GM12801 (cell line): ENCODE results near the gene PALD1.

ENCODE experiments used
- TF ChIP-seq, protein P1 (sequence below): IDR thresholded peaks from one replicate; pipeline ENCODE4 v1.5.1; 2011; ENCODE audit warnings: control low read depth; ENCODE audit not compliant: insufficient read length; ENCODE audit errors: extremely low read depth

The PALD1 gene

DNA sequence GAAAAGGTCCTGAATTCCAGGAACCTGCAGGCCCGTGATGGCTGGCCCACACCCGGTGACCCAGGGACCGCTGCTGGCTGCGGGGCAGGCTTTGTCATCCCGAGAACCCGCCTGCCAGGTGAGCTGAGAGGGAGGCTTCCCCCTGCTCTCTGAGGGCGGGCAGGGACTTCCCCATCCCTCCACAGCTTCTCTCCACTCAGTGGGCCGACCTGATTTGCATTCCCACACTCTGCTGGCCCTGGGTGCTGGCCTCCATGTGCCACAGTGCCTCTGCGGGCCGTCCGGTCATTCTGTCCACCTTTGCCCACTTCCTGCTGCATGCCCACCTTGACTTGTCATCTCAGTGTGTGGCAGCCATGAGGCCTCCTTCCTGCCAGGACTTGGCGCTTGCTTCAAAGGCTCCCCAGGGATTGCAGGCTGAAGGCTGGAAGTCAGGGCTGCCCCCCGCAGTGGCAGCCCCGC is 35.3 kb downstream of the PALD1 start:
- TF ChIP-seq, protein P1, sequence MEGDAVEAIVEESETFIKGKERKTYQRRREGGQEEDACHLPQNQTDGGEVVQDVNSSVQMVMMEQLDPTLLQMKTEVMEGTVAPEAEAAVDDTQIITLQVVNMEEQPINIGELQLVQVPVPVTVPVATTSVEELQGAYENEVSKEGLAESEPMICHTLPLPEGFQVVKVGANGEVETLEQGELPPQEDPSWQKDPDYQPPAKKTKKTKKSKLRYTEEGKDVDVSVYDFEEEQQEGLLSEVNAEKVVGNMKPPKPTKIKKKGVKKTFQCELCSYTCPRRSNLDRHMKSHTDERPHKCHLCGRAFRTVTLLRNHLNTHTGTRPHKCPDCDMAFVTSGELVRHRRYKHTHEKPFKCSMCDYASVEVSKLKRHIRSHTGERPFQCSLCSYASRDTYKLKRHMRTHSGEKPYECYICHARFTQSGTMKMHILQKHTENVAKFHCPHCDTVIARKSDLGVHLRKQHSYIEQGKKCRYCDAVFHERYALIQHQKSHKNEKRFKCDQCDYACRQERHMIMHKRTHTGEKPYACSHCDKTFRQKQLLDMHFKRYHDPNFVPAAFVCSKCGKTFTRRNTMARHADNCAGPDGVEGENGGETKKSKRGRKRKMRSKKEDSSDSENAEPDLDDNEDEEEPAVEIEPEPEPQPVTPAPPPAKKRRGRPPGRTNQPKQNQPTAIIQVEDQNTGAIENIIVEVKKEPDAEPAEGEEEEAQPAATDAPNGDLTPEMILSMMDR, result no peak

DNA sequence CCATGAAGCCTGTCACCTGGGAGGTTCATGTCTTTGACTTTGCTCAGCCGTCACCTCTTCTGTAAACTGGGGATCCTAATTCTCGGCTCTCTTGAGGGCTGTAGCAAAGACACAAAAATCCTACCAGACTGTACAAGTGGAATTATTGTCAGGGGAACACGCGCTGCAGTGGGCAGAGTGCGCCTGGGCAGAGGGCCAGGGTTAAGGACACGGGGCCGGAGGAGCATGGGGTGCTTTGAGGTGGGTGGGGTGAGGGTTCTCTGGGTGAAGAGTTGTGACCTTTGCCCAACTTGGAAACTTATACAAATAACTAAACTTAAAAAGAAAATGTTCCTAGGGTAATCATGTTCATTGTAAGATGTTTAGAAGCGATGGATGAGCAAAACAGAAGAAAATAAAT is 36.0 kb downstream of the PALD1 start:
- TF ChIP-seq, protein P1, result no peak

DNA sequence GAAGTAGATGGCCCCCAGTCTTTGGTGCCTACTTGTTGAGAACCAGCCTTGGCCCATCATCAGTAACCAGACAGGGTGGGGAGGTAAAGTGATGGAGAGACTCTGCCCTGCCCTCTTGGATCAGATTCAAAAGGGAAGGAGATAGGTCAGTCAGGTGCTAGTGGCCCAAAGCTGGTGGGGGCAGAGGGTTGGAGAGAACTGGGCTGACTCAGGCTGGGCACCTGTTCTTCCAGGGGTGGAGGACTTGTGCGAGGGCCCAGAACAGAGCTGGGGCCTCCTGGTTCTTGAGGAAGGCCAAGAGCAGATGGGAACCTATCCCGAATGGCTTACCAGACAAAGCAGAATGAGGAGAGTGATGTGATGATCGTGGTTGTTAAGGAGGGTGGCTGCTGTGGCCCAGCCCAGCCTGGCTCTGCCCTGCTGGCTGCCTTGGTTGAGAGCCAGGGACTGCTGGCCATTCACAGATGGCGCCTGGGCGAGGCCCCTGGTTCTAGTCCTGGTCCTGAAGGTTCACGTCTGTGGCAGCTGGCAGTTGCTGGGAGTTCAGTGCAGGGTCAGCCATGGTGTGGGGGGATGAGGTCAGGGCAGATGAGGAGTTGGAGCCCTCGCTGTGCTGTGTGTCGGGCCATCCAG is 36.6 kb downstream of the PALD1 start:
- TF ChIP-seq, protein P1, result no peak

DNA sequence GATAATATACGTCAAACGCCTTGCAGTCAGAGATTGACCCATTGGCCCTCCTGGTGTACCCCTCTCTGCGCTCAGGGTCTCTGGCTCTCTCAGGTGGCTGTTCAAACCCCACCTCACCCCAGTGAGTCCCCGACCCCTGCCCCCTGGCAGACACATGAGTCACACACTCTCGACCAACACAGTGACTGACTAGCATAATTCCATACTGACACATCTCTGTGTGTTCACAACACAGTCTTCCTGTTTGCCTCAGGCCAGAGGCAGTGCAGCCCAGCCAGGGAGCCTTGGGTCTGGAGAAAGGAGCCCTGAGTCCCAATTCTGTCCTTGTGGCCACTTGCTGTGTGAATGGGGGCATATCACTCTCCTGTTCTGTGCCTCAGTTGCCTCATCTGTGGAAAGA is 40.1 kb downstream of the PALD1 start:
- TF ChIP-seq, protein P1, result no peak

DNA sequence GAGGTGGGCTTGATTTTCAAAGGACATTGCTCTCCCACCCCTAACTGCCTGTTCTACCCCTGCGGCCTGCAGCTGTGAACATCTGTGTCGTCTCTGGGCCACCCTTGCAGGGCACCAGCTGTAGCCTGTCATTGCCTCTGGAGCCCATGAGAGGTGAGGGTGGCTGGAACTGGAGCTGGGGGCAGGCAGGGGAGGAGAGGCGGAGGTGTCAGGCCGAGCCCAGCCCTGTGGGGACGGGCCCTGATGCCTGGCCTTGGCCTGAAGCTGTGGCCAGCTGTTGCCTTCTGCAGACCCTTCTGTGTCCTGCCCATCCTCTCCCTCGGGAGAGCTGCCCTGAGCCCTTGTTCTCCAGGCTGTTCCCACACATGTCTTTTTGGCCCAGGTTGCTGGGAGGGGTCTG is 44.5 kb downstream of the PALD1 start:
- TF ChIP-seq, protein P1, result no peak

DNA sequence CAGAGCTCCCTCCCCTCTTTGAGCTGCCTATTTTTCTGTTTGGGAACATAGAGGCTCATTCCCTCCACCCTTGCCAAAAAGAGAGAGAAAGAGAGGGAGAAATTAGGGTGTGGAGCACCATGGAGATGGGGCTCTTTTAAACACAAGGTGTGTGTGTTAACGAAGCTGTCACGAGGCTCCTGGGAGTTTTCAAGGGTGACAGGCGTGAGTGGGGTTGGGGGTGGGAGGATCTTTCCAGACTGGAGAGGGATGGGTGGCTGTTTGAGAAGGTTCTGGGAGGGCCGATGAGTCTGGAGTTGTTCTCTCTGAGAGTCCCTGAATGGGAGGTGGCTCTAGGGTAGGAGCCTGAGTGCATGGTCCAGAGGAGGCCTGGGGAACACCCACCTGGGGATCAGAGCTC is 45.0 kb downstream of the PALD1 start:
- TF ChIP-seq, protein P1, result no peak

DNA sequence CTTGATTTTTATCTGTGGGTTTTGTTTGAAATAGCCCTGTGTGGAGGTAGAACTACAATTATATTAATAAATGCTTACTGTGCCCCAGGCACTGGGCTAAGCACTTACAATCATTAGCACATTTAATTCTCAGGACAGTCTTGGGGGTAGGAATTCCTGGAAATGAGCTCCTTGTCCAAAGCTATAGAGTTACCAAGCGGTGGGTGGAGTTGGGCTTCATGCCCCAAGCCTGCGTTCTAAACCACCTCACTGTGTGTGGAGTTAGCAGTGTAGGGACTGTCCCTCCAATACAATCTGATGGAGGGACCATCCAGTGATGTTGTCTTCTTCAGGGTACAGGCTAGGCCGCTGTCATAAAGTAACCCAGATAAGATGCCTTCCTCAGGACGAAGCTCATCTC is 49.7 kb downstream of the PALD1 start:
- TF ChIP-seq, protein P1, result no peak
